OCI-LY7 (cell line): ENCODE measurements around the gene NAA10. TPM values are rescaled to one million over a fixed set of nuclear protein-coding genes. Genes with fewer than 3 reads are reported as not detected.
A peak's percentile ranks its signal among the peaks of the same experiment; 100 is the strongest.

Source experiments
- BruUV-seq: library from RNA; stranded (reverse); fragments of 400-500 nt; replicated peaks from 2 replicates; lab custom pipeline; 2021; lab: Mats Ljungman, UMichigan
- CTCF ChIA-PET: fragments of 300-600 bp; sonication (Branson Sonifier 250); formaldehyde crosslinking; loops from one replicate; lab custom pipeline; 2022; ENCODE audit warnings: antibody characterized with exemption; ENCODE audit not compliant: unreplicated experiment; lab: Charles Lee
- POLR2A ChIA-PET: fragments of 300-600 bp; sonication (Branson Sonifier 250); formaldehyde crosslinking; loops from one replicate; lab custom pipeline; 2022; ENCODE audit warnings: antibody characterized with exemption; lab: Charles Lee
- DNase-seq: peaks from one replicate; pipeline ENCODE4 v3.0.0-alpha.2; 2015; ENCODE audit warnings: low spot score
- H2AFZ ChIP-seq: fragments of 200-600 bp; sonication (generic), shearing (Covaris generic); 2 replicates; pipeline ENCODE4 v1.6.1; 2014; ENCODE audit warnings: mild to moderate bottlenecking, antibody characterized with exemption, low read length, moderate library complexity
- H3K27ac ChIP-seq: fragments of 200-600 bp; sonication (generic); 2 replicates; pipeline ENCODE4 v1.5.1; 2014; ENCODE audit warnings: mixed run types, low read depth, mild to moderate bottlenecking, moderate library complexity, low read length, inconsistent platforms; ENCODE audit not compliant: poor library complexity, severe bottlenecking
- H3K36me3 ChIP-seq: fragments of 200-600 bp; sonication (generic); 2 replicates; pipeline ENCODE4 v1.6.1; 2014; ENCODE audit warnings: mild to moderate bottlenecking, antibody characterized with exemption, low read length, moderate library complexity, mixed read lengths; ENCODE audit not compliant: insufficient read depth
- H3K4me1 ChIP-seq: fragments of 200-600 bp; sonication (generic); 2 replicates; pipeline ENCODE4 v1.5.1; 2014; ENCODE audit warnings: mild to moderate bottlenecking, low read length; ENCODE audit not compliant: insufficient read depth, poor library complexity, severe bottlenecking
- H3K4me2 ChIP-seq: fragments of 200-600 bp; sonication (generic); 2 replicates; pipeline ENCODE4 v1.6.1; 2014; ENCODE audit warnings: mild to moderate bottlenecking, low read length
- H3K4me3 ChIP-seq: fragments of 200-600 bp; sonication (generic); 2 replicates; pipeline ENCODE4 v1.5.1; 2014; ENCODE audit warnings: mild to moderate bottlenecking, low read depth, low read length; ENCODE audit not compliant: poor library complexity, severe bottlenecking
- H3K79me2 ChIP-seq: fragments of 200-600 bp; sonication (generic); 2 replicates; pipeline ENCODE4 v1.6.1; 2016; ENCODE audit warnings: low read depth, mild to moderate bottlenecking, low read length, moderate library complexity, mixed read lengths; ENCODE audit not compliant: insufficient read depth
- H3K9me2 ChIP-seq: fragments of 200-600 bp; sonication (generic); 2 replicates; pipeline ENCODE4 v1.6.1; 2016; ENCODE audit warnings: mild to moderate bottlenecking, low read length, mixed read lengths; ENCODE audit not compliant: insufficient read depth
- H3K9me3 ChIP-seq: fragments of 200-600 bp; sonication (generic); 2 replicates; pipeline ENCODE4 v1.6.1; 2014; ENCODE audit warnings: mild to moderate bottlenecking, mixed run types, low read length, mixed read lengths
- H4K20me1 ChIP-seq: fragments of 200-600 bp; sonication (generic); 2 replicates; pipeline ENCODE4 v1.6.1; 2014; ENCODE audit warnings: mild to moderate bottlenecking, antibody characterized with exemption, low read length, moderate library complexity, mixed read lengths; ENCODE audit not compliant: insufficient read depth
- CTCF ChIP-seq: fragments of 200-600 bp; sonication (generic); conservative IDR thresholded peaks from 2 replicates; pipeline ENCODE4 v1.5.1; 2014; ENCODE audit warnings: mild to moderate bottlenecking, antibody characterized with exemption, low read length, moderate library complexity, mixed read lengths
- EZH2phosphoT487 ChIP-seq: fragments of 200-600 bp; sonication (generic); IDR thresholded peaks from 2 replicates; pipeline ENCODE4 v1.6.1; 2018; ENCODE audit warnings: low read depth, borderline replicate concordance, mild to moderate bottlenecking, mixed run types, antibody characterized with exemption, low read length, moderate library complexity, mixed read lengths
- intact Hi-C: fragments of 100-400 bp; cut with micrococcal nuclease; formaldehyde crosslinking; loops from one replicate; pipeline ENCODE4 v1.10.0; 2022; ENCODE audit not compliant: unreplicated experiment
- total RNA-seq, 2 experiments: library from RNA; depleted of rRNA in 1 of 2; stranded (reverse); fragments of >200 nt in 1 of 2; shearing (Covaris generic) in 1 of 2; gene quantifications; 2 replicates each; pipeline ENCODE4 v1.2.3, GENCODE V29; 2014 to 2022

Gene NAA10
- total RNA-seq, 2 experiments from 2014 or later = 82.7 to 105 TPM

- H3K79me2 ChIP-seq = peaks cover 47% of the 10 kb centered on the region
- TSS peak; percentile 52 for BruUV-seq
- POLR2A ChIA-PET = interaction anchor here (1.1 to 5.4 kb wide), 3 partner anchors 38 to 47 kb away, joined by 3 to 33 read pairs (median 6); partner anchors contain the start of gene ARHGAP4
- no peaks in the 10 kb centered on the region for H3K9me2 ChIP-seq
- H4K20me1 ChIP-seq = peaks cover 8% of the 10 kb centered on the region; the same call in 1 of the 2 replicates
- peak within 1 kb of the TSS; percentile 100 for H3K4me2 ChIP-seq
- DNase-seq = peak; percentile 92
- H3K9me3 ChIP-seq = no peaks in the 10 kb centered on the region
- H3K4me1 ChIP-seq = peaks cover 37% of the 10 kb centered on the region
- intact Hi-C loops = loop anchor here (1.0 to 5.0 kb wide), 4 partner anchors 43 to 791 kb away; partner anchors contain the start of genes DKC1 and IRAK1
- H2AFZ ChIP-seq = no peak within 1 kb of the TSS
- H3K27ac ChIP-seq = peak within 1 kb of the TSS; percentile 89
- H3K4me3 ChIP-seq = peak within 1 kb of the TSS; percentile 78
- TF ChIP-seq EZH2phosphoT487 (no peak), CTCF (no peak)
- peaks cover 31% of the 10 kb centered on the region for H3K36me3 ChIP-seq
- CTCF ChIA-PET = no interaction called here
These were observed 36.9 kb upstream of the NAA10 start, which contains the start of gene HCFC1 for GRCh38 chrX:153971450-153972367. Gene HCFC1 (minus strand): TSS chrX:153971818. CDS start chrX:153970840, 978 bp downstream.

- H3K9me2 ChIP-seq = no peaks in the 10 kb centered on the region
- peak overlapping the region; percentile 100 for H3K4me2 ChIP-seq
- ChIA-PET POLR2A (interaction anchor here (1.1 to 5.4 kb wide), 3 partner anchors 38 to 46 kb away, joined by 3 to 33 read pairs (median 6); partner anchors contain the start of gene ARHGAP4), CTCF (no interaction called here)
- H3K79me2 ChIP-seq = peaks cover 53% of the 10 kb centered on the region
- DNase-seq = peak; percentile 81
- H3K27ac ChIP-seq = peak overlapping the region; percentile 89
- TSS peak; percentile 74 for BruUV-seq
- intact Hi-C loops = loop anchor here (1.0 to 5.0 kb wide), 3 partner anchors 42 to 791 kb away; partner anchors contain the start of genes DKC1 and IRAK1
- no peaks in the 10 kb centered on the region for H3K9me3 ChIP-seq
- H3K4me1 ChIP-seq = peaks cover 44% of the 10 kb centered on the region
- TF ChIP-seq EZH2phosphoT487 = no peak
- peak overlapping the region; percentile 78 for H3K4me3 ChIP-seq
- no peak overlapping the region for H2AFZ ChIP-seq
- H3K36me3 ChIP-seq = peaks cover 38% of the 10 kb centered on the region
- H4K20me1 ChIP-seq = peaks cover 14% of the 10 kb centered on the region; the same call in 1 of the 2 replicates
These were observed 36.2 kb upstream of the NAA10 start for GRCh38 chrX:153971124-153971449.

- H3K4me3 ChIP-seq = peak overlapping the region; percentile 78
- BruUV-seq = no TSS peak
These were observed 35.7 kb upstream of the NAA10 start for GRCh38 chrX:153970357-153971123.

More at GRCh38 chrX:153970357-153971123, 35.7 kb upstream of the NAA10 start:
- H3K4me1 ChIP-seq = peaks cover 49% of the 10 kb centered on the region
- no peaks in the 10 kb centered on the region for H3K9me3 ChIP-seq
- ChIA-PET CTCF (no interaction called here), POLR2A (interaction anchor here (1.1 to 5.4 kb wide), 3 partner anchors 37 to 46 kb away, joined by 3 to 33 read pairs (median 6); partner anchors contain the start of gene ARHGAP4)
- H3K36me3 ChIP-seq = peaks cover 43% of the 10 kb centered on the region
- no peak for TF ChIP-seq EZH2phosphoT487
- no peak for TF ChIP-seq CTCF
- intact Hi-C loops = loop anchor here (1.0 to 5.0 kb wide), 3 partner anchors 42 to 792 kb away; partner anchors contain the start of genes DKC1 and IRAK1
- peaks cover 14% of the 10 kb centered on the region; the same call in 1 of the 2 replicates for H4K20me1 ChIP-seq
- H3K4me2 ChIP-seq = peak overlapping the region; percentile 100
- H3K27ac ChIP-seq = peak overlapping the region; percentile 89
- H2AFZ ChIP-seq = no peak overlapping the region
- peak; percentile 45 for DNase-seq
- H3K79me2 ChIP-seq = peaks cover 59% of the 10 kb centered on the region
- H3K9me2 ChIP-seq = no peaks in the 10 kb centered on the region
